ENCODE results near the gene GPATCH8.

The GPATCH8 gene

DNA sequence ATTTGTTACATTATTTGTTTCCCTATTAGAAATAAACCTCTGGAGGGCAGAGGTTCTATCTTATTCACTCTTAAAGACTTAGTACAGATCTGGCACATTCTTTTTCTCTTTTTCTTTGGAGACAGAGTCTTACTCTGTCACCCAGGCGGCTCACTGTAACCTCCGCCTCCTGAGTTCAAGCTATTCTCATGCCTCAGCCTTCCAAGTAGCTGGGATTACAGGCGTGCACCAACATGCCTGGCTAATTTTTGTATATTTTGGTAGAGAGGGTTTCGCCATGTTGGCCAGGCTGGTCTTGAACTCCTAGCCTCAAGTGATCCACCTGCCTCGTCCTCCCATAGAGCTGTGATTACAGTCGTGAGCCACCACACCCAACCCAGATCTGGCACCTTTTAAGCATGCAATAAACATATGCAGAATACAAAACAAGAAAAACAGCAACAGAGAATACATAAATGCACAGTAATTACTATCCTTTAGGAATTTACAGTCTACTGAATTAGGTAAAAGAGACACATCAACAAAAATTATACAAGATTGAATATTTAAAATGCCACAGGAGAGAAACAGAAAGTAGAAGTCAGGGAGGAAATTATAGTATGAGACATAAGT, 52.1 kb downstream of the GPATCH8 start:
- no peak for DNase-seq (ENCODE audit: low read depth)

DNA sequence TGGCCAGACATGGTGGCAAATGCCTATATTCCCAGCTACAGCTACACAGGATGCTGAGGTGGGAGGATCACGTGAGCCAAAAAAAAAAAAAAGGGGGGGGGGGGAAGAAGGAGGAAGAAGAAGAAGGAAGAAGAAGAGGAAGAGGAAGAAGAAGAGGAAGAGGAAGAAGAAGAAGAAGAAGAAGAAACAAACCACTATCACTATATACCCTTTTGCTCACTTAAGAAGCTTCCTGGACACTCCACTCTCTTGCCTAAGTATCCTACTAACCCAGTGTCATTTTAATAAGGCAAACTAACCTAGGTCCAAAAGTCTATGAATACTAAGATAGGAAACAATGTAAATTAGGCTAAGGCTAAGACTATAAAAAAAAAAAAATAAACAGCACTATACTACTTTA, 54.8 kb downstream of the GPATCH8 start:
- DNase-seq (ENCODE audit: low read depth), result no peak

DNA sequence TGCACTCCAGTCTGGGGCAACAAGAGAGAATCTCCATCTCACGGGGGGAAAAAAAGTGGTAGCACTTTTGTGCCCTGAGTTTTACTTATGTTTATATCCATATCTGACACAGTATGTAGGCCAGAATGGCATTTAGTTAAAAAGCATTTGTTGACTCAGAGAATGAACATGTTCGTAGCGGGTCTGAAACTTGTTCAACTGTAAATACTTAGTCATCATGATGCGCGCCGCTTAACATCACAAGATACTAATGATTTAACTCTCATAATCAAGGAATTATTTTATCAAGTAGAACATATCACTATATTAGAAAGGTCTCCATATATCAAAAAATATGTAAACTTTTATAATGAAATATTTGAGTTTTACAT, 58.5 kb downstream of the GPATCH8 start:
- no peak for DNase-seq (ENCODE audit: low read depth)

DNA sequence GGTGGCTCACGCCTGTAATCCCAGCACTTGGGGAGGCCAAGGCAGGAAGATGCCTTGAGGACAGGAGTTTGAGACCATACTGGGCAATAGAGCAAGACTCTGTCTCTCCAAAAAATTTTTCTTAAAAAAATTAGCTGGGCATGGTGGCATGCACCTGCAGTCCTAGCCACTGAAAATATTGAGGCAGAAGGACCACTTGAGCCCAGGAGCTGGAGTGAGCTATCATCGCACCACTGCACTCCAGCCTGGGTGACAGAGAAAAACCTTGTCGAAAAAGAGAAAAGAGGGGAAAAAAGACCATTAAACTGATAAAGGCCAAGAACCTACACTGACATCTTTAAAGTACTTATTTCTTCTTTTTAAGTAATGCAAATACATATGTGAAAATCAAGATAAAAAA, 60.4 kb downstream of the GPATCH8 start:
- DNase-seq (ENCODE audit: low read depth), result no peak

DNA sequence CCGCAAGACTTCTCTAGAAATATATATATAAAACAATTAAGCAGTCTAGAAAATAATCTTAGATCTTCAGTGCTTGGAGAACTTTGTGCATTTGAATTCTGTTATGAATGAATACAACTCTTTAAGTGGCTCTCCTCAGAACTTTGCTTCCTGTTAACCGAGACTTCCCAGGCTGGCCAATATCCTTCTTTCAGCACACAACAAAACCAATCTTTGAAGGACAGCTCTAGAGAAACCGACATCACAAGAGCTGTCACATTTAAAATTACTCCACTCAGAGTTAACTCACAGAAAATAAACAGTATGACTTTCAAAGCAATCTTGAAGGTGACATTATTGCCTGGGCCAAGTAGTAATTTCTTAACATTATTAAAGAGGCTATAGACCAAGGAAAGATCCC, 64.0 kb downstream of the GPATCH8 start:
- DNase-seq (ENCODE audit: low read depth), result no peak

DNA sequence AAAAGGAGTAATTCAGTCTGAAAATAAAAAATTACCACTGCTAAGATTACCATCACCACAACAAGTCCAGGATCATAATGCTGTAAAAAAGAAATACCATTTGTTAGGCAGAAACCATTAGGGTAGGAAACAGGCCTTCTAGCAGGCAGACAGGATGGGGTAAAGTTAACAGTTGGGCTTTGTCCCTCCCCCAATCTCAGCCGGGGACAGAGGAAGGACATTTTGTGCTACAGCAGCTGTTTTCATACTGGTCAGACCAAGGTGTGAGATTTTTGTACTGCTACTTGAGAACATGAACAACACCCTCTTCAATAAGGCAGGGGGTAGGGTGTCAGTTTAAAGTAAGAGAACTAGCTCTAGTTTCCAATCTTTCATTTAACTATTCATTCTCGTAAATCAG, 64.6 kb downstream of the GPATCH8 start:
- DNase-seq (ENCODE audit: low read depth), result no peak

DNA sequence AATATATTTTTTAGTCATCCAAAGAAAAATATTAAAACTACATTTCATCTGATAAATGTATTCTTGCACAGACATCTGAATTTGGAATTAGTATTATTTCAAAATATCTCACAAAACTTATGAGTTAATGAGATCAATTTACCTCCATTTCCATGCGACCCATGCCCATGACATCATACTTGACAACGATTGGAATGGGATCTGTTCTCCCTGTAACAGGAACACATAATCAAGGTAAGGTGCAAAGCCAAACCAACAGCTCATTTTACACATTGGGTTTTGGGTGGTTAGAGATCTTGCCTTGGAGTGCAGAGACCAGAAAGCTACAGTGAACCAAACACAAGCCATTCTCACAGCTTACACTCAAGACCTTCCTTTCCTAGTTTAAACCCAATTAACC, 66.9 kb downstream of the GPATCH8 start:
- DNase-seq (ENCODE audit: low read depth), result no peak

DNA sequence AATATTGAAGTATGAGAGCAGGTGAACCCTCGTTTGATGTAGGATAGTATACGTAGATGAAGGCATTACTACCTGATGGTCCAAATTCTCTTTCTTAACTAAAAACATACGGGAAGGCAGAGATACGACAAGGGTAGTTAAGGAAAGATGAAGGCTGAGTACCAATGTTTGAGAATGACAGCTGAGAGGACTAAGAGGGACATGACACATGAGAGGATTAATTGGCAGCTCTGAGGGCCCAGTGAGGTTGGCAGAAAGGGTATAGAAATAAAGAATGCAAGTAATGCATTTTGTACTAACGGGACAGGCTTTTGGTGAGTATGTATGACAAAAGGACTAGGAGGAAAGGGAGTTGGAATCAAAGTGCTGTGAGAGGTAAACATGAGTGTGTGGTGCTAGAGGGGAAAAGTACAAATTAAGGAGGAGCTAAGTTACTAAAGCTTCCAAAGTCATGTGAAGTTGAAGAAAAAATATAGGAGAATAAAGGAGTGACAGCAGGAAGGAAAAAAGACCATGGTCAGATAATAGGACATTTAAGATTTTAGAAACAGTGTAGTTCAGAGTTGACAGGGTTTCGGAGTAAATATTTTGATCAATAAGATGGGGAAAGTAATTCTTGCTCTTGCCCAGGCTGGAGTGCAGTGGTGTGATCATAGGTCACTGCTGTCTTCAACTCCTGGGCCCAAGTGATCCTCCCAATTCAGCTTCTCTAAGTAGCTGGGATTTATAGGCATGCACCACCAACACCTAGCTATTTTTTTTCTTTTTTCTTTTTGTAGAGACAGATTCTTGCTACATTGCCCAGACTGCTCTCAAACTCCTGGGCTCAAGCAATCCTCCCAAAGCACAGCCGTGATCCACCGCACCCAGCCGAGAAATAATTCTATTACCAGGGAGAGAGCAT, 70.7 kb downstream of the GPATCH8 start:
- DNase-seq (ENCODE audit: low read depth), result no peak

DNA sequence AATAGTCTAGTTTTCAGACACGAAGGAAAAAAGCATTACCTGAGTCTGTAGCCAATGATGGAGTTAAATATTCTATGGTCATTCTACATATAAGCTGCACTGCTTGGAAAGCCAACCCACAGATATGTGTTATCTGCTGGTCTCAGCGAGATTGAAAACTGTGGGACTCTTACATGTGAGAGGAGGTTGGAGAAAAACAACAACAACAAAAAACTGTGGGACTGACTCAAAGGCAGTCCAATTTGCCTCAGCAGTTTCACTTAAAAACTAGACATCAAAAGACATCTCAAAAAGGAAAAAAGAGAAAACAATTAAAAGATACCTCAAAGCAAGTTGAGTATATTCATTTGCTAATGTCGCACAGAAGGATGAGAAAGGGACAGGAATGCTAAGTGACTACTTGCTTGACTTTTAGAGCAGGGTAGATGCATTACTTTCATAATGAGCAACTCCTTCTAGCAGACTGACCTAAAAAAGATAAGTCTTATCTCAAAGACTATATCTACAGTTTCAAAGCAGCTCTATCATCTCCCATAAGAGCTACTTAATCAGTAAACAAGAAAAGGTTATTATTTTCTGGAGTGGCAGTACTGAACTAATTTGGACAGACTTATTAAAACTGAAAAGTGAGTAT, 78.3 kb downstream of the GPATCH8 start:
- DNase-seq (ENCODE audit: low read depth), result no peak

DNA sequence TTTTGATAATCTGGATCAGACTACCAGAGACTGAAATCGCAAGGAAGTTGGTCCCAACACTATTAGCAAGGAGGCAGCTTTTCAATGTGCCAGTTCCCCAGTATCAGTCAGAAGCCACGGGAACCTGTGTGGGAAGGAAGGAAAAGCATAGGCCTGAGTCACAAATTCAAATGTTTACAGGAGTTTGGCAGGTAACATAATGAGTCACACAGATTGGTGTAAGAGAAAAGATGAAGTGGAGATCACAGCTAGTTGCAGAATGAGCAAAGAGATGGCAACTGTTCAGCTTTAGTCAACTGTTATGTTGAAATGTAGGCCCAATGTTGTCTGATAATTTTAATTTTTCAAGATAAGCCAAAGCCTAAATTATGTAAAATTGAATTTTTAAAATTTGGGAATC, 85.7 kb downstream of the GPATCH8 start:
- no peak for DNase-seq (ENCODE audit: low read depth)

DNA sequence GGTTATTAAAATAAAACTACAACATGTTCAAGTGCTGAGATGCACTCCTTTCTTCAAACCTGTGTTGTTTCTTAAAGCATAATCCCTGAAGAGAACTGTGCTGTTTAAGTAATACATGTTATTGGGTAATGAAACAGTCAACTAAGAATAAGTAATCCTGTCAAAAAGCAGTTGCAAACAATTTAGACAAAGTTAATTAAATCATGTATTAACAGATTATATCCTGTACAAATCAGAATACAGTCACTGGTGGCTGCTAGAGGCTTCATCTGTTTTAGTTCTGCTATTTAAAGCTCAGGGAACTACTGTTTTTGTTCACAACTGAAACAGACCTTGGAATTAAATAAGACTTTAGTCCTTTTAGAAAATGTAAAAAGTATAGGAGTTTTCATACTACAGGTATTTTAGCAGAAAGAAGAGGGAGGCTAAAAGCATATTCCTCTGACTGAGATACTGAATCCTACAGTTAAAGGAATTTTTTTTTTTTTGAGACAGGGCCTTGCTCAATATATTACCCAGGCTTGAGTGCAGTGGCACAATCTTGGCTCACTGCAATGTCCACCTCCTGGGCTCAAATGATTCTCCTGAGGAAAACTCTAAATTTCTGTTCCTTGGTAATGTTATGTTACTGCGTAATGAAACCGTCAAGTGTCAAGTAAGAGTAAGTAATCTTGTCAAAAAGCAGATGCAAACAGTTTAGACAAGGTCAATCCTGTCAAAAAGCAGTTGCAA, 86.5 kb downstream of the GPATCH8 start:
- no peak for DNase-seq (ENCODE audit: low read depth)

DNA sequence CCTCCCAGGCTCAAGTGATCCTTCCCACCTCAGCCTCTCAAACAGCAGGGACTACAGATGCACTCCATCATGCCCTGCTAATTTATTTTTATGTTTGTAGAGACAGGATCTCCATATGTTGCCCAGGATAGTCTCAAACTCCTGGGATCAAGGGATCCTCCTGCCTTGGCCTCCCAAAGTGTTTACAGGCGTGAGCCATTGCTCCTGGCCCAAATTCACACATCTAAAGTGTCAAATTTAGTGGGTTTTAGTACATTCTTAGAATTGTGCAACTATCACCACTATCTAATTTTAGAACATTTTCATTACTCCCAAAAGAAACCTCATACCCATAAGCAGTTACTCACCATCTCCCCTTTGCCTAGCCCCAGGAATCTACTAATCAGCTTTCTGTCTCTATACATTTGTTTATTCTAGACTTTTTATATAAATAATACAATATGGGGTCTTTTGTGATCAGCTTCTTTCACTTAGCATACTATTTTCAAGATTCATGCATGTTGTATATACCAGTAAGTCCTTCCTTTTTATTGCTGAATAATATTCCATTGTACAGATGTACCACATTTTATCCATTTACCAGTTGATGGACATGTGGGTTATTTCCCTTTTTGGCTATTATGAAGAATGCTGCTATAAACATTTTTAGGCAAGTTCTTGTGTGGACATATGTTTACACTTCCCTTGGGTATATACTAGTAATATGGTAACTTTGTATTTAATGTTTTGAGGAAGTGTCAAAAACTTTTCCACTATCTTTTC, 88.6 kb downstream of the GPATCH8 start:
- DNase-seq (ENCODE audit: low read depth), result no peak

DNA sequence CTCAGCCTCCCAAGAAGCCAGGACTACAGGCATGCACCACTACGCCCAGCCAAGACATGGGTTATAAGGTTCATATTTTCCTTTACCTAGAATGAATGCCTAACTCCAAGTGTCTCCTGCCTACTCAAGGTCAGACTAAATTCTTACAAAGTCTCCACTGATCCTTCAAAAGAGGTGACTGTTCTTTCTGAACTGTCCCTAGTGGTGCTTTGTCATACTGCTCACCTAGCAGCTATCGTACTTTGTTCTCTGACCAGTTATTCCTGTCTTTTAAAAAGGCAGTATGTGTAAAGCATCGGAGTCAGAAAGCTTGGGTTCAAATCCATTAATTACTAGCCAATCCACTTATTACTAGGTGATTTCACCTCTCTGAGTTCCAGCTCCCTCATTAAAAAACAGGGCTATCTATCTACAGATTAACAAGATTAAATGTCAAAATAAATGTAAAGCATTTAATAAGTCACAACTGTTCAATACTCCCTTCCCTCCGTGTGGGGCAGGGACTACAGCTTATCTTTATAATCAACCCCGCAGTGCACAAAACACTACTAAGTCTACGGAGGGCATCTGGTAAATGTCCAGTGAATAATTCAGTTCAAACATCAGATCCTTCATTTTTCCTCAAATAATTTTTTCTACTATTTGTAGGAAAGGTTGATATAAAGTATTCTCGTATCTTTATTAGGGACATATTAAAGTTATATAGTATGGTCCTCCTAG, 93.7 kb downstream of the GPATCH8 start:
- no peak for DNase-seq (ENCODE audit: low read depth)

DNA sequence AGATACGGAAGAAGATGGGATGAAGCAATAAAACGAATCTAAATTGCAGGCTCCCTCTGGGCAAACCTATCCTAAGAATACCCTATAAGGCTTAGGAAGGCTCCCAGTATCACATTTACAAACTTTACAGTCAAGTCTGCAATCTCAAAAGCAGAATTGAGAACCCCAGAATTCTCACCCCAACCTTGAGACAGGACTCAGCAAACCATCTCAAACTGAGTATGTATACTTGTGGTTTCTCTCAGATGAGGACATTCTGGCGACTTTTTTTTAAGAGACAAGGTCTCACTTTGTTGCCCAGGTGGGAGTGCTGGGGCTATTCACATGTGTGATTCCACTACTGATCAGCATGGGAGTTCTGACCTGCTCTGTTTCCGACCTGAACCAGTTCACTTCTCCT, 94.4 kb downstream of the GPATCH8 start:
- DNase-seq (ENCODE audit: low read depth), result no peak

DNA sequence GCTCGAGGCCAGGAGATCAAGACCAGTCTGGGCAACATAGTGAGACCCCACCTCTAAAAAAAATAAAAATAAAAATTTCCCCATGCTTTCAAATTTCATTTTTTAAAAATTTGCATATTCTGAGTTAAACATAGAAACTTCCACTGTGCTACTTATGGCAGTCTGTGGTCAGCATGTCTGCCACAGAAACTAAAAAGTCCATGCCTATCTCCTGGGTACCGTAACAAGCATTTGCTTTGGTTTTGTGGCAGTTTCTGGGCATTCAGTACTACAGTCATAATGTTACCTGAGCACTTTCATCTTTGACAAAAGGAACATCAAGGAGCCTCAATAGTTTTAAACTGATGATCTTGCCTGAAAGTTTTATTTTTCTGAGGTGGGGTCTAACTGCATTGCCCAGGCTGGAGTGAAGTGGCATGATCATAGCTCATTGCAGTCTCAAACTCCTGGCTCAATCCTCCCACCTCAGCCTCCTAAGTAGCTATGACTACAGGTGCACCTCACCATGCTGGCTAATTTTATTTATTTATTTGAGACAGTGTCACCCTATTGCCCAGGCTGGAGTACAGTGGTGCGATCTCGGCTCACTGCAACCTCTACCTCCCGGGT, 100.5 kb downstream of the GPATCH8 start:
- no peak for DNase-seq (ENCODE audit: low read depth)

DNA sequence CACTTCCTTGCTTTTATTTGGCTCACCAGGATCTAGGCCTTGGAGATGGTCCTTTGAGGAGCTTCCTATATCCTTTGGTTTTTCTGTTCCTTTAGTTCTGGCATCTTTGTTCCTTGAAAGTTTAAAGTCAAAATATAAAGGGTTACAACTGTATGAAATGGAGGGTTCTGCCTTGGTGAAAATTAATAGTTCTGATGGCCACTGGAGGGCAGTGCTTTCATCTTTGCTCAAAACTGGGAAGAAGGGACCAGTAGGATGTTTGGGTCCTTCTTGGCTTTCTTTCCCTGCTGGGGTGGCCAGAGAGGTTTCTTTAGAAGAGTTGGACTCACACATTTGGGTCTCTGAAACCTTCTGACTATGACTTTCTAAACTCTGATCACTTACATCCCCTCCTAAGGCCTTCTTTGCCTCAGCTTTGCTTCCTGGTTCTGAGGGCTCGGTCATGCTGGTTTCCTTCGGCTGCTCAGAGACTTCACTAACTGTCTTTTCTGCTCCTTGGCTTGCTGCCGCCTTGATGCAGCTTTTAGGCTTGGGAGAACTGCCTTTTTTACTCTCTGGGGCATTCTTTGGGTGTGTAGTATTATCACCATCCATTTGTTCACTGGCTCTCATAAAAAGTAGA, 102.9 kb downstream of the GPATCH8 start:
- no peak for DNase-seq (ENCODE audit: low read depth)

DNA sequence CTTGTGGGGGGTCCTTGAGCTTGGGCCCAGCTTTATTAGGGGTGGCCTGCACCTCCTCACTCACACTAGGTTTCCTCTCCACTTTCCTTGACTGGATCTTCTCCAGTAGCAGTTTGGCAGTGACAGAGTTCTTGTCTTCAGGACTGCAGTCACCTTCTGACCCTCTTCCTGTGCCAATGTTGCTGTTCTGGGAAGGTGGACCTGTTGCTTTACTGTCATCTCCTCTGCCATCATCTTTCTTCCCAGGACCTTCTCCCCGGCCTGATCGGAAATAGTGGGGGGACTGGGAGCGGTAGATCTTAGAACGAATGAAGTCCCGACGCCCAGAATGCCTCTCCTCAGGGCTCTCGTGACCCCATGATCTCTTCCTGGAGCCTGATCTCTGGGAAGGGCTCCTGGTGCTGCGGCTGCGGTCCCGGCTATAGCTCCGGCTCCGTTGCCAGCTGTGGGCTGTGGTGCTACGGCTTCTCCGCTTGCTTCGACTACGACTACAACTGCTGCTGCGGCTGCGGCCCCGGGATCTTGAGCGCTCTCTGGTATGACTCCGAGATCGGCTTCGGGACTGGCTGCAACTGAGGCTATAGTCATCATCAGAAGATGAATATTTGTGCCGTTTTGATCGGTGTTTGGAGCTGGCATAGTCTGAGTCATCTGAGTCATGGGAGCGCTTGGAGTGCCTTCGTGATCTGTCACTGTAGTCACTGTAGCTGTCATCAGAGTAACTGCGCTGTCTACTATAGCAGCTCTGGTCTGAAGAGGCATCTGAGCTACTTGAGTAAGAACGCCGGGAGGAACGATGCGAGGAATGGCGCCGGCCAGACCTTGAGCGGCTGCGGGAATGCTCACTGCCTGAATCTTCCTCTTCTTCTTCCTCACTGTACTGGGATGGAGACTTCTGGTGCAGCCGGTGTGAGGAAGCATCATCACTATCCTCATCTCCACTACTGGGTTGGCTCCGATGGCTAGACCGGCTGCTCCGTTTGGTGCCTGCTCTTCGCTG, 104.2 kb downstream of the GPATCH8 start:
- DNase-seq (ENCODE audit: low read depth), result no peak

DNA sequence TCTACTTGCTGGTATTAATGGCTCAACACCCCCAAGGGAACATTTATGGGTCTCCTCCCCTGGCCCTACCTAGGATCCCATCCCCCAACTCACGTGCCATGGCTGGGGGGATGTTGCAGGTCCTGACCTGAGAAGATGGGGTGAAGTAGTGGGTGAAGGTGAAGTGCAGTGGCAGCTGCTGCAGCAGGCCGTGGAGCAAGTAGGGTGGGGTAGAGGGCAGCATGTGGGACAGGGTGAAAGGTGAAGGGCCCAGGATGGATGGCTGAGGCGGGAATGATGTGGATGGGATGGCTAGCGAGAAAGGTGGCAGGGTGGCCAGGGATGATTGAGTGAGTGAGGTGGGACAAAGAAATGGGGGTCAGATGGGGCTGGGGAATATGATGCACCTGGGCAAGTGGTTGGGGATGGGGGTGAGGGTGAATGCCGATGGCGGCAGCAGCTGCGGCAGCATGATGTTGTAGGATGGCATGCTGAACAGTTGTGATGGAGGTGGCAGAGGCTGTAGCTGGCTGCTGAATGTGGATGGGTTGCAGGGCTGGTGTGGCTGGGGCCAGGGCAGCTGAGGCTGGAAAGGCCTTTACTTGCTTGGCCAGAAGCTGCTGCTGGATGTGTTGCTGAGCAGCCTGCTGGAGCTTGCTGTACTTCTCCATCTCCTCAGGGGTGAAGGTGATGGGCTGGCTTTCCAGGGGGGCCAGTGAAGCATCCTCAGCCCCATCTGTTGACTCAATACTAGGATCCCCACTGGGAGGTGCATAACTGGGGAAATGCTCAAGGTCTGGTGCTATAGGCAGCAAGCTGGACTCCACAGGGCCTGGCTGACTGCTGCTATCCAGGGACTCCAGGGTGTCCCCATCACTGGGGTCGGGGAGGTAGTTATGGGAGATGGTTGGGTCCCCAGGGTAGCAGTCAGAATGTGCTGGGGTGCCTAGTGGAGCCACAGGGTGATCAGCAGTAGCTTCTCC, 105.4 kb downstream of the GPATCH8 start:
- no peak for DNase-seq (ENCODE audit: low read depth)

Measured in activated T-helper 9 cell treated with anti-CD3 and anti-CD28 coated beads, Interleukin-2, amount 50 U/mL, for 16 hours (primary cell).